HG02938 (cell line): ENCODE measurements around the gene SUSD4.
"Not testable (repeated sequence)": the region's sequence is repeated elsewhere in the genome, so short reads cannot be mapped to it uniquely, and the experiment has no call there.

Experiments
- ATAC-seq: cut with Tn5 transposase; IDR thresholded peaks from one replicate; pipeline ENCODE4 v1.9.1; 2021; ENCODE audit warnings: mild to moderate bottlenecking, moderate library complexity; ENCODE audit not compliant: unreplicated experiment

The SUSD4 gene

GRCh38 chr1:223363856-223364684 is at the start of gene SUSD4:
Gene SUSD4, minus strand, starts transcription at chr1:223364176. Its CDS starts 751 bp downstream, at chr1:223363425.
- no peak for ATAC-seq

GRCh38 chr1:223413216-223413615 is 49.2 kb upstream of the SUSD4 start:
- no peak for ATAC-seq

GRCh38 chr1:223411710-223412109 is 47.7 kb upstream of the SUSD4 start:
- no peak for ATAC-seq

GRCh38 chr1:223411309-223411708 is 47.3 kb upstream of the SUSD4 start:
- no peak for ATAC-seq

- ATAC-seq, result no peak
These were observed 46.1 kb upstream of the SUSD4 start for GRCh38 chr1:223410036-223410435.

GRCh38 chr1:223405507-223405906 is 41.5 kb upstream of the SUSD4 start:
- no peak for ATAC-seq

- no peak for ATAC-seq
These were observed 39.3 kb upstream of the SUSD4 start for GRCh38 chr1:223403184-223403815.

GRCh38 chr1:223402790-223403142 is 38.8 kb upstream of the SUSD4 start:
- ATAC-seq, result no peak

GRCh38 chr1:223401873-223402789 is 38.2 kb upstream of the SUSD4 start:
- no peak for ATAC-seq

- not testable (repeated sequence) for ATAC-seq
These were observed 35.4 kb upstream of the SUSD4 start for GRCh38 chr1:223399393-223399792.

- no peak for ATAC-seq
These were observed 30.7 kb upstream of the SUSD4 start for GRCh38 chr1:223394706-223395105.

- ATAC-seq, result no peak
These were observed 30.3 kb upstream of the SUSD4 start for GRCh38 chr1:223394242-223394641.

GRCh38 chr1:223393275-223394214 is 29.6 kb upstream of the SUSD4 start, which contains the start of gene CCDC185:
Gene CCDC185, plus strand, starts transcription at chr1:223393415. Its CDS starts 61 bp downstream, at chr1:223393476.
- ATAC-seq, result no peak

- no peak for ATAC-seq
These were observed 26.6 kb upstream of the SUSD4 start for GRCh38 chr1:223390618-223391017.

- no peak for ATAC-seq
These were observed 22.0 kb upstream of the SUSD4 start for GRCh38 chr1:223386013-223386412.

- no peak for ATAC-seq
These were observed 14.8 kb upstream of the SUSD4 start for GRCh38 chr1:223378754-223379153.

- ATAC-seq, result no peak
These were observed 10.2 kb upstream of the SUSD4 start for GRCh38 chr1:223374064-223374610.

- no peak for ATAC-seq
These were observed 858 bp upstream of the SUSD4 start for GRCh38 chr1:223364685-223365382.
